HG02973 (cell line): Measurements from ENCODE around the gene THOC1.
A peak's percentile ranks its signal among the peaks of the same experiment; 100 is the strongest.
"Not testable (repeated sequence)": the region's sequence is repeated elsewhere in the genome, so short reads cannot be mapped to it uniquely, and the experiment has no call there.

Source experiments
- ATAC-seq: cut with Tn5 transposase; IDR thresholded peaks from one replicate; pipeline ENCODE4 v1.9.1; 2021; ENCODE audit warnings: moderate library complexity; ENCODE audit not compliant: unreplicated experiment

THOC1 gene, protein sequence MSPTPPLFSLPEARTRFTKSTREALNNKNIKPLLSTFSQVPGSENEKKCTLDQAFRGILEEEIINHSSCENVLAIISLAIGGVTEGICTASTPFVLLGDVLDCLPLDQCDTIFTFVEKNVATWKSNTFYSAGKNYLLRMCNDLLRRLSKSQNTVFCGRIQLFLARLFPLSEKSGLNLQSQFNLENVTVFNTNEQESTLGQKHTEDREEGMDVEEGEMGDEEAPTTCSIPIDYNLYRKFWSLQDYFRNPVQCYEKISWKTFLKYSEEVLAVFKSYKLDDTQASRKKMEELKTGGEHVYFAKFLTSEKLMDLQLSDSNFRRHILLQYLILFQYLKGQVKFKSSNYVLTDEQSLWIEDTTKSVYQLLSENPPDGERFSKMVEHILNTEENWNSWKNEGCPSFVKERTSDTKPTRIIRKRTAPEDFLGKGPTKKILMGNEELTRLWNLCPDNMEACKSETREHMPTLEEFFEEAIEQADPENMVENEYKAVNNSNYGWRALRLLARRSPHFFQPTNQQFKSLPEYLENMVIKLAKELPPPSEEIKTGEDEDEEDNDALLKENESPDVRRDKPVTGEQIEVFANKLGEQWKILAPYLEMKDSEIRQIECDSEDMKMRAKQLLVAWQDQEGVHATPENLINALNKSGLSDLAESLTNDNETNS

GRCh38 chr18:267688-268552, at the start of gene THOC1:
Gene THOC1, minus strand, starts transcription at chr18:268047. Its CDS starts 28 bp downstream, at chr18:268019.
- ATAC-seq, result peak; percentile 89

DNA sequence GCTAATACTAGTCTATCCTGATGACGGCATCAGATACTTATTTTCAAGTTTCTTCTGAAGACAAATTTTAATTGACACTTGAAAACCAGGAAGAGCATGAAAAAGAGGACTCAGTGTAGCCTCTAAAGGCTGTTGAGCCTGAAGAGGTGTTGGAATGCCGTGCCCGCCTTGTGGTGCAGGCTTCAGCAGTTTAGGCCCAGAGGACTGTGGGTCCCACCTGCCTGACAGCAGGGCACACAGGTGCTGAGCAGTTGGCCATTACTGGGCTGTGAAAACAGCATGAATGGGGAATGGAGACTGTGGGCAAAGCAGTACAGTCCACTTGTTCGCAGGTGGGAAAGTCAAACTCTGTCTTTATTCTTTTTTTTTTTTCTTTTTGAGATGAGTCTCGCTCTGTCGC, 49.8 kb upstream of the THOC1 start:
- no peak for ATAC-seq

GRCh38 chr18:316393-316792, 48.5 kb upstream of the THOC1 start:
- no peak for ATAC-seq

- ATAC-seq, result no peak
These were observed 46.1 kb upstream of the THOC1 start for GRCh38 chr18:313931-314330.

GRCh38 chr18:312415-312814, 44.6 kb upstream of the THOC1 start:
- ATAC-seq, result no peak

GRCh38 chr18:310042-310441, 42.2 kb upstream of the THOC1 start:
- no peak for ATAC-seq

GRCh38 chr18:308086-308485, 40.2 kb upstream of the THOC1 start:
- not testable (repeated sequence) for ATAC-seq

- no peak for ATAC-seq
These were observed 38.9 kb upstream of the THOC1 start for GRCh38 chr18:306608-307255.

DNA sequence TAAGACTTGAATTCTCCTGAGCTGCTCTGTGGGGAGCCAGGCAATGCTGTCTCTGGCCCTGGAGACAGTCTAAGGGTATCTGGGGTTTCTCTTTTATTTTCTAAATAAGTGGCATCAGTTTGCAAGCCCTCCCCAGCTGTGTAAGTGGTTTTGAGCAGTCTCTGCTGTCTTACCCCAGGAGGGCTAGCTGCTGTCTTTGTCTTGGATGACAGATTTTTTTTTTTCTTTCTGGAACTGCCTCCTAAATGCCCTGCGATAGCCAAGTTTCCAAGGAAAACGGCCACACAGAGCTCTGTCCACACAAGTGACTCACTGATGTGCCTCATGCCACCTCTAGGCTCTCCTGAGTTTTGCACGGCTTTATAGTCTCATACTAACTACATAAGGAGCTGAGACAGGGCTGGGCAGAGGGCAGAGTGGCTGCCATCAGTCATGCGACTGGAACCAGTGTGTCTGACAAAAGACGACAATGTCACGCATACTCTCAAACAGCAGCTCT, 37.2 kb upstream of the THOC1 start:
- no peak for ATAC-seq

- no peak for ATAC-seq
These were observed 35.8 kb upstream of the THOC1 start for GRCh38 chr18:303607-304006.

GRCh38 chr18:303011-303410, 35.2 kb upstream of the THOC1 start:
- ATAC-seq, result no peak

DNA sequence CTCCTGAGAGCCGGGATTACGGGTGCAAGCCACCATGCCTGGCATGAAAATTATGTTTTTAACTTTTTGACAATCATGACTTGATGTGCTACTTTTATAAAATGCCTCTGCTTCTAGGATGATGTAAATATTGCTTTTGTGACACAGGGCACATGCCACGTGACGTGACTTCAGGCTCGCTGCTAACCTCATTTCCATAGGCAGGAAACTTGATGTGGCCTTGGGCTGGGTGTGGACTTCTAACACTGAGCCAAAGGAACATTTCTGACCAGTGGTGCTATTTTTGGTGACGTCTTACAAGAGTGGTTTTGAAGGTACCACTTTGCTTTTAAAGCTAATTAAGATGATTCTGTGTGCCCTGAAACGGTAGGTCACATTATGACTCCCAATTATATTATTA, 34.2 kb upstream of the THOC1 start:
- no peak for ATAC-seq

- no peak for ATAC-seq
These were observed 30.1 kb upstream of the THOC1 start for GRCh38 chr18:297936-298335.

GRCh38 chr18:295756-296490, 28.1 kb upstream of the THOC1 start:
- ATAC-seq, result no peak

DNA sequence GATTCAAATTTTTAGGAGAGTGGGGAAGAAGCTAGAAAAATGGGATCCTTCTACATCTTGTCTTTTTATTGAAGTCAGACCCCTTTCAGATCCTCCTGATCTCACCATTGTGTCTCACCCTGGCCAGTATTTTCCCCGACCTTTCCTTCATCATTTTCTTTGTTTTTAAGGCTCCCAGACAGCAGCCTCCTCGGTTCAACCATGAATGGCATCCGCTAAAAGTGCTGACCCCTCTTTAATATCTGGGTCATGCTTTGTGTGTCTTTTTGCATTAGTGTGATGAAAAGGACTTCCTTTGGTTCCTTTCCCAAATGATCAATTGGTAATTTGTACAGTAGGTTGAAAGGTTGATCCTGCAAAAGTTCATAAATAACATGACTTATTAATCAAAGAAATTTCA, 26.7 kb upstream of the THOC1 start:
- ATAC-seq, result no peak

- ATAC-seq, result no peak
These were observed 25.7 kb upstream of the THOC1 start for GRCh38 chr18:293536-293935.

DNA sequence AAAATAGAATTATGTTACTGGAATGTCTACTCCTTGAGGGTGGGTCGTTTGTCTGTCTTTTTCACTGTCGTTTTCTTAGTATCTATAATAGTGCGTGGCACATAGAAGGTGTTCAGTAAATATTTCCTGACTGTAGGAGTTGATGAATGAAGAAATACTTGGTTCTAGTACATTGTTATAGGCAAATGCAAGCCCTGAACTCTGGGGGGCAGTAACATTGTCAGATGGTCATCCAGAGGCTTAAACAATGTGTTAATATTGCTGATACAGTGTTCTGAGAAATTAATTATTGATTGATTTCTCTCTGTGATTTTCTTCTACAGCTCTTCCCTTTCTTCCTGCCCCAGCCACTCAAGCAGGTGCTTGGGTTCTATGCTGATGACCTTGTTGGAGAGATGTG, 24.4 kb upstream of the THOC1 start:
- ATAC-seq, result no peak

GRCh38 chr18:289970-290369, 22.1 kb upstream of the THOC1 start:
- ATAC-seq, result not testable (repeated sequence)

DNA sequence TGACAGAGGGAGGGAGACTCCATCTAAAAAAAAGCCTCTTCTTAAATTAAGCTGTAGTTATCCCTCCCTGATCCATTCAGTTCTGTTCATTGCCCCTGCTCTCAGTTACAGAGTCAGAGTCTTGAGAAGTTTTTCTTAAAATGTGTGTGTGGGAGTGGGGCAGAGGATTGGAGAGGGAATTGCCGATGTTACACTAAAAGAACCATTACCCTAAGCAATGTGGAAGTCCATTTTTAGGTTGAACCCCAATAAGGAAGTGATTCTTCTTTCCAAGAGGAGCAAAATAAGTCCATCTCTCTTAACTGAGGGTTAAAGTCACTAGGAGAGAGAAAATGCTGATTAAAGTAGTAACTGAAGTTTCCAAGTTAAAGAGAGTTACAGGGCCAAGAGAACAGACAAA, 21.2 kb upstream of the THOC1 start:
- ATAC-seq, result no peak
